Stomach (tissue), 4 donors: Measurements from ENCODE around the gene NWD2.

Experiments
- EP300 ChIP-seq: sonication (generic); formaldehyde crosslinking; IDR thresholded peaks from one replicate; pipeline ENCODE4 v1.6.1; 2017; ENCODE audit warnings: antibody characterized with exemption
- POLR2A ChIP-seq, 4 donors: fragments of 450-650 bp; IDR thresholded peaks; one replicate each; pipeline ENCODE4 v1.6.1; 2016; ENCODE audit warnings: antibody characterized with exemption in 4 of 4, control low read depth in 2 of 4, mild to moderate bottlenecking in 1 of 4, moderate library complexity in 1 of 4
- POLR2AphosphoS5 ChIP-seq, 3 donors: sonication (generic); formaldehyde crosslinking; IDR thresholded peaks; one replicate each; pipeline ENCODE4 v1.6.1; 2016; ENCODE audit warnings: antibody characterized with exemption in 3 of 3
- TF ChIP-seq, protein P1 (sequence below), 7 experiments: fragments of 450-650 bp in 4 of 7; fragments of 200-600 bp in 3 of 7; sonication (generic) in 3 of 7; IDR thresholded peaks; one replicate each; pipeline ENCODE4 v1.5.1; 2016 to 2019; ENCODE audit warnings: antibody characterized with exemption in 7 of 7, control low read depth in 2 of 7, mild to moderate bottlenecking in 1 of 7

DNA sequence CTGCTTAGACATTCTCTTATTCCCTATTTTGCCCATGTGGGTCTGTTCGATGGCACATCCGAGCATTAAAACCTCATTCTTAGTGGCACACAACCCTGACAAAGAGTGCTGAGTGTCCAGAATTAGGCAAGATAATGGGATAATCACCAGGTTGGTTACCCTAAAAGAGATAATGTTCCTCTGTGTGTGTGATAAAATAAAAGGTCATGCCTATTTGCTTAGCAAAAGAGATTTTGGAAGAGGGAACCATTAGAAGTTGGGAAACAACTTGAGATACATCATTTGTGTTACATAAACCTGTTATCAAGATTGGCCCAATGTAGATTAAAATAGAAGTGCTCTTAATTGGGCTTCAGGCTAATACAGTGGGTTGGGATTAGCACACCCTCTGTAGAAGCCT lies 182.7 kb downstream of the NWD2 start:
- TF ChIP-seq, protein P1, sequence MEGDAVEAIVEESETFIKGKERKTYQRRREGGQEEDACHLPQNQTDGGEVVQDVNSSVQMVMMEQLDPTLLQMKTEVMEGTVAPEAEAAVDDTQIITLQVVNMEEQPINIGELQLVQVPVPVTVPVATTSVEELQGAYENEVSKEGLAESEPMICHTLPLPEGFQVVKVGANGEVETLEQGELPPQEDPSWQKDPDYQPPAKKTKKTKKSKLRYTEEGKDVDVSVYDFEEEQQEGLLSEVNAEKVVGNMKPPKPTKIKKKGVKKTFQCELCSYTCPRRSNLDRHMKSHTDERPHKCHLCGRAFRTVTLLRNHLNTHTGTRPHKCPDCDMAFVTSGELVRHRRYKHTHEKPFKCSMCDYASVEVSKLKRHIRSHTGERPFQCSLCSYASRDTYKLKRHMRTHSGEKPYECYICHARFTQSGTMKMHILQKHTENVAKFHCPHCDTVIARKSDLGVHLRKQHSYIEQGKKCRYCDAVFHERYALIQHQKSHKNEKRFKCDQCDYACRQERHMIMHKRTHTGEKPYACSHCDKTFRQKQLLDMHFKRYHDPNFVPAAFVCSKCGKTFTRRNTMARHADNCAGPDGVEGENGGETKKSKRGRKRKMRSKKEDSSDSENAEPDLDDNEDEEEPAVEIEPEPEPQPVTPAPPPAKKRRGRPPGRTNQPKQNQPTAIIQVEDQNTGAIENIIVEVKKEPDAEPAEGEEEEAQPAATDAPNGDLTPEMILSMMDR (IDR thresholded peaks at IDR 0.05) = no peak
- TF ChIP-seq POLR2A (IDR thresholded peaks at IDR 0.05) (no peak), EP300 (no peak), POLR2AphosphoS5 (IDR thresholded peaks at IDR 0.05) (no peak)
